HCT116 (cell line): ENCODE measurements around the gene C5orf46. TPM values are rescaled to one million over a fixed set of nuclear protein-coding genes. Genes with fewer than 3 reads are reported as not detected.

ENCODE experiments used
- ATAC-seq: fragments of 200-7000 bp; cut with Tn5 transposase; 2 replicates; pipeline ENCODE4 v1.9.1; 2020; ENCODE audit warnings: mild to moderate bottlenecking, moderate library complexity
- BruUV-seq: library from RNA; stranded (reverse); fragments of 400-500 nt; replicated peaks from 2 replicates; lab custom pipeline; 2021; lab: Mats Ljungman, UMichigan
- CTCF ChIA-PET: fragments of 300-600 bp; sonication (Branson Sonifier 250); formaldehyde crosslinking; loops from one replicate; lab custom pipeline; 2021; ENCODE audit warnings: antibody characterized with exemption; lab: Charles Lee
- POLR2A ChIA-PET: fragments of 300-600, 350-600 bp; sonication (Branson Sonifier 250); formaldehyde crosslinking; loops from one replicate; lab custom pipeline; 2021; ENCODE audit warnings: antibody characterized with exemption; lab: Charles Lee
- RAD21 ChIA-PET, 2 experiments: fragments of 300-600 bp; sonication (Branson Sonifier 250); formaldehyde crosslinking; loops; one replicate each; lab custom pipeline; 2023; ENCODE audit warnings: low total read pairs in 2 of 2; ENCODE audit not compliant: uncharacterized antibody in 2 of 2, unreplicated experiment in 2 of 2, low non-redundant PET in 1 of 2; lab: Charles Lee
- DNase-seq: peaks from one replicate; pipeline ENCODE4 v3.0.0-alpha.2; 2010; ENCODE audit warnings: low read depth, low spot score
- H2AFZ ChIP-seq: fragments of 200-600 bp; shearing (Covaris generic), sonication (generic); 2 replicates; pipeline ENCODE4 v1.6.1; 2017; ENCODE audit warnings: low read depth, mixed run types, mixed read lengths, antibody characterized with exemption, low read length; ENCODE audit not compliant: poor library complexity, severe bottlenecking
- H3K27ac ChIP-seq: 2 replicates; pipeline ENCODE4 v1.5.1; 2012; ENCODE audit warnings: low read depth, low read length
- H3K27me3 ChIP-seq: fragments of 200-600 bp; sonication (generic); 2 replicates; pipeline ENCODE4 v1.6.1; 2016; ENCODE audit warnings: mixed run types, low read length, mixed read lengths; ENCODE audit not compliant: insufficient read depth
- H3K36me3 ChIP-seq, 2 experiments: fragments of 200-500 bp in 1 of 2; fragments of 200-600 bp in 1 of 2; sonication (Bioruptor generic) in 1 of 2; sonication (generic) in 1 of 2; 2 replicates each; pipeline versions ENCODE4 v1.5.1 to v1.6.1; 2014 to 2016; ENCODE audit warnings: low read length in 2 of 2, inconsistent platforms in 1 of 2, mixed read lengths in 1 of 2, mixed run types in 1 of 2; ENCODE audit not compliant: insufficient read depth in 2 of 2, control insufficient read depth in 1 of 2
- H3K4me1 ChIP-seq, 2 experiments: fragments of 200-600 bp in 1 of 2; sonication (generic) in 1 of 2; 2 replicates each; pipeline versions ENCODE4 v1.5.1 to v1.6.1; 2012 to 2017; ENCODE audit warnings: low read length in 2 of 2, inconsistent platforms in 1 of 2, mild to moderate bottlenecking in 1 of 2, mixed read lengths in 1 of 2, mixed run types in 1 of 2, moderate library complexity in 1 of 2; ENCODE audit not compliant: insufficient read depth in 2 of 2, control insufficient read depth in 1 of 2
- H3K4me2 ChIP-seq: fragments of 200-600 bp; sonication (generic); 2 replicates; pipeline ENCODE4 v1.6.1; 2017; ENCODE audit warnings: mixed run types, low read length, mixed read lengths
- H3K4me3 ChIP-seq, 2 experiments: fragments of 200-600 bp in 1 of 2; sonication (generic) in 1 of 2; replicated peaks in 1 of 2; 2 replicates each; pipeline ENCODE4 v1.5.1; 2011 to 2016; ENCODE audit warnings: low read length in 2 of 2, control low read depth in 1 of 2, low read depth in 1 of 2, mild to moderate bottlenecking in 1 of 2, mixed read lengths in 1 of 2, mixed run types in 1 of 2
- H3K79me2 ChIP-seq: fragments of 200-600 bp; sonication (generic); 2 replicates; pipeline ENCODE4 v1.6.1; 2017; ENCODE audit warnings: mild to moderate bottlenecking, mixed run types, low read length, moderate library complexity, mixed read lengths; ENCODE audit not compliant: insufficient read depth
- H3K9ac ChIP-seq: fragments of 200-600 bp; sonication (generic); 2 replicates; pipeline ENCODE4 v1.6.1; 2016; ENCODE audit warnings: low read length, mixed read lengths
- H3K9me2 ChIP-seq: fragments of 200-600 bp; sonication (generic), shearing (Covaris generic); 2 replicates; pipeline ENCODE4 v1.6.1; 2017; ENCODE audit warnings: mixed run types, mild to moderate bottlenecking, moderate library complexity; ENCODE audit not compliant: insufficient read depth
- H3K9me3 ChIP-seq, 2 experiments: fragments of 200-500 bp in 1 of 2; fragments of 200-600 bp in 1 of 2; sonication (Bioruptor generic) in 1 of 2; sonication (generic) in 1 of 2; 2 replicates each; pipeline ENCODE4 v1.6.1; 2014 to 2017; ENCODE audit warnings: low read length in 2 of 2, mixed read lengths in 2 of 2, inconsistent platforms in 1 of 2, low read depth in 1 of 2, mild to moderate bottlenecking in 1 of 2, mixed run types in 1 of 2, moderate library complexity in 1 of 2; ENCODE audit not compliant: control insufficient read depth in 1 of 2, insufficient read depth in 1 of 2
- H4K20me1 ChIP-seq: fragments of 200-600 bp; sonication (generic), shearing (Covaris generic); 2 replicates; pipeline ENCODE4 v1.6.1; 2017; ENCODE audit warnings: mixed run types, mild to moderate bottlenecking, moderate library complexity; ENCODE audit not compliant: insufficient read depth
- CTCF ChIP-seq, 3 experiments: fragments of 200-600 bp in 1 of 3; sonication (generic) in 1 of 3; IDR thresholded peaks in 2 of 3; conservative IDR thresholded peaks in 1 of 3; 2 replicates each; pipeline ENCODE4 v1.5.1; 2012 to 2017; ENCODE audit warnings: low read depth in 2 of 3, low read length in 2 of 3, antibody characterized with exemption in 1 of 3, borderline replicate concordance in 1 of 3, control low read depth in 1 of 3, mild to moderate bottlenecking in 1 of 3, mixed read lengths in 1 of 3, mixed run types in 1 of 3, moderate library complexity in 1 of 3; ENCODE audit not compliant: insufficient read depth in 1 of 3
- FOSL1 ChIP-seq: IDR thresholded peaks from 2 replicates; pipeline ENCODE4 v1.6.1; 2012; ENCODE audit warnings: low read depth
- JUND ChIP-seq: IDR thresholded peaks from 2 replicates; pipeline ENCODE4 v1.6.1; 2012
- POLR2A ChIP-seq: IDR thresholded peaks from 2 replicates; pipeline ENCODE4 v1.7.0; 2011; ENCODE audit warnings: borderline replicate concordance; ENCODE audit not compliant: insufficient read depth, insufficient read length; ENCODE audit errors: extremely low read depth
- POLR2AphosphoS5 ChIP-seq: IDR thresholded peaks from 2 replicates; pipeline ENCODE4 v1.6.1; 2011; ENCODE audit warnings: mild to moderate bottlenecking, low read depth, low read length, moderate library complexity
- RAD21 ChIP-seq: IDR thresholded peaks from 2 replicates; pipeline ENCODE4 v1.6.1; 2012; ENCODE audit warnings: low read depth, mild to moderate bottlenecking
- REST ChIP-seq: IDR thresholded peaks from 2 replicates; pipeline ENCODE4 v1.6.1; 2012; ENCODE audit warnings: low read depth
- SIN3A ChIP-seq: IDR thresholded peaks from 2 replicates; pipeline ENCODE4 v1.6.1; 2012; ENCODE audit warnings: low read depth
- SP1 ChIP-seq: IDR thresholded peaks from 2 replicates; pipeline ENCODE4 v1.6.1; 2012; ENCODE audit warnings: low read depth
- SRF ChIP-seq: IDR thresholded peaks from 2 replicates; pipeline ENCODE4 v1.6.1; 2012; ENCODE audit warnings: low read depth
- YY1 ChIP-seq: IDR thresholded peaks from 2 replicates; pipeline ENCODE4 v1.6.1; 2011; ENCODE audit warnings: low read length, low read depth, moderate library complexity, mild to moderate bottlenecking; ENCODE audit not compliant: insufficient replicate concordance; ENCODE audit errors: extremely low read depth
- ZBTB33 ChIP-seq: IDR thresholded peaks from 2 replicates; pipeline ENCODE4 v1.6.1; 2011; ENCODE audit warnings: mild to moderate bottlenecking, low read length, moderate library complexity; ENCODE audit not compliant: insufficient replicate concordance; ENCODE audit errors: extremely low read depth
- ZFX ChIP-seq: fragments of 450-650 bp; IDR thresholded peaks from 2 replicates; pipeline ENCODE4 v1.6.1; 2017
- intact Hi-C: fragments of 100-400 bp; cut with micrococcal nuclease; formaldehyde crosslinking; loops from 2 replicates; pipeline ENCODE4 v1.10.0; 2022
- total RNA-seq: library from RNA; stranded (reverse); gene quantifications from one replicate; pipeline ENCODE4 v1.2.1, GENCODE V29; 2021; ENCODE audit not compliant: unreplicated experiment

Gene C5orf46
- total RNA-seq, 1 experiment from 2014 or later: not detected

GRCh38 chr5:147863454-147864158 lies 42.7 kb downstream of the C5orf46 start:
- RAD21 ChIA-PET: no interaction called here
- DNase-seq (no peak), ATAC-seq (no peak)
- H3K79me2 ChIP-seq: no peaks in the 10 kb centered on the region
- peaks cover 3% of the 10 kb centered on the region; the same call in 1 of the 2 replicates for H3K27me3 ChIP-seq
- TF ChIP-seq SIN3A (no peak), SRF (no peak)
- H2AFZ ChIP-seq: no peak overlapping the region
- no peaks in the 10 kb centered on the region for H3K4me1 ChIP-seq
- no peaks in the 10 kb centered on the region for H3K9me3 ChIP-seq
- no peak overlapping the region for H3K4me3 ChIP-seq
- H3K4me2 ChIP-seq: no peak overlapping the region
- no TSS peak for BruUV-seq
- intact Hi-C loops: no loop called here
- CTCF ChIA-PET: no interaction called here
- POLR2A ChIA-PET: no interaction called here
- no peaks in the 10 kb centered on the region for H4K20me1 ChIP-seq
- no peaks in the 10 kb centered on the region for H3K36me3 ChIP-seq
- no peak overlapping the region for H3K27ac ChIP-seq
- no peak overlapping the region for H3K9ac ChIP-seq
- no peaks in the 10 kb centered on the region for H3K9me2 ChIP-seq

- intact Hi-C loops: no loop called here
- Histone ChIP-seq H3K27ac (no peak overlapping the region), H3K9me2 (no peaks in the 10 kb centered on the region), H3K79me2 (no peaks in the 10 kb centered on the region), H3K4me1 (no peaks in the 10 kb centered on the region), H3K36me3 (no peaks in the 10 kb centered on the region), H3K4me2 (no peak overlapping the region), H3K27me3 (peaks cover 3% of the 10 kb centered on the region; the same call in 1 of the 2 replicates), H2AFZ (no peak overlapping the region), H3K9ac (no peak overlapping the region), H3K4me3 (no peak overlapping the region), H4K20me1 (no peaks in the 10 kb centered on the region), H3K9me3 (no peaks in the 10 kb centered on the region)
- ChIA-PET CTCF (interaction anchor here (4.0 kb wide), 1 partner anchor 73 kb away, joined by 34 read pairs; no protein-coding TSS in a partner anchor), RAD21 (no interaction called here), POLR2A (no interaction called here)
- ATAC-seq (no peak), DNase-seq (no peak)
- no TSS peak for BruUV-seq
- TF ChIP-seq POLR2A (no peak), POLR2AphosphoS5 (no peak), ZFX (no peak), CTCF (IDR thresholded peaks at IDR 0.05 in 2 of 3, conservative IDR thresholded peaks at IDR 0.05 in 1 of 3; ENCODE audit: borderline replicate concordance in 1 of 3, insufficient read depth in 1 of 3, low read depth in 2 of 3, low read length in 2 of 3) (no peak), RAD21 (no peak), ZBTB33 (no peak), FOSL1 (no peak), JUND (no peak), YY1 (no peak), REST (no peak), SP1 (no peak)
Observed at GRCh38 chr5:147860641-147861025, 45.7 kb downstream of the C5orf46 start.
